ENCODE measurements around the gene PPP1R3A. TPM values are rescaled to one million over a fixed set of nuclear protein-coding genes. Genes with fewer than 3 reads are reported as not detected.

Gene PPP1R3A
- total and polyA plus RNA-seq, 2 of the 4 experiments (the other 2 are of a cell fraction), result not detected

GRCh38 chr7:113936982-113937381, 18.2 kb upstream of the PPP1R3A start:
- Histone ChIP-seq H3K27me3 (ENCODE audit: control insufficient read depth, insufficient read depth, low read length) (no peaks in the 10 kb centered on the region), H3K23ac (ENCODE audit: low read depth, low read length) (no peak overlapping the region), H4K91ac (ENCODE audit: insufficient read depth, low read depth, low read length) (no peak overlapping the region), H3K14ac (replicated peaks; ENCODE audit: low read depth, low read length) (no peak overlapping the region), H3K18ac (ENCODE audit: low read depth, low read length) (no peak overlapping the region), H4K20me1 (ENCODE audit: insufficient read depth, low read length) (no peaks in the 10 kb centered on the region), H3K56ac (ENCODE audit: extremely low read depth, insufficient read depth, low read length) (no peak overlapping the region), H3K36me3 (ENCODE audit: control insufficient read depth, insufficient read depth, low read length) (no peaks in the 10 kb centered on the region), H2BK15ac (ENCODE audit: low read depth, low read length) (no peak overlapping the region), H2BK5ac (ENCODE audit: low read depth, low read length, poor library complexity, severe bottlenecking) (no peak overlapping the region), H3K79me1 (ENCODE audit: low read depth in 1 of 2, low read length in 2 of 2) (no peaks in the 10 kb centered on the region), H4K8ac (ENCODE audit: low read depth in 2 of 2, low read length in 2 of 2) (no peak overlapping the region), H2AFZ (replicated peaks; ENCODE audit: low read length, poor library complexity) (no peak overlapping the region), H3K4me1 (ENCODE audit: control insufficient read depth, insufficient read depth, low read length) (no peaks in the 10 kb centered on the region), H3K4ac (ENCODE audit: low read depth, low read length) (no peak overlapping the region), H3K27ac (ENCODE audit: insufficient read depth, low read length) (no peak overlapping the region), H3K4me3 (ENCODE audit: insufficient read depth, low read depth, low read length) (no peak overlapping the region), H3K4me2 (ENCODE audit: low read depth, low read length) (no peak overlapping the region), H2AK9ac (replicated peaks; ENCODE audit: low read depth, low read length, poor library complexity) (no peak overlapping the region), H2BK120ac (ENCODE audit: low read depth, low read length) (no peak overlapping the region), H2BK20ac (ENCODE audit: low read depth, low read length) (no peak overlapping the region), H3K9ac (ENCODE audit: low read depth, low read length) (no peak overlapping the region), H3K9me1 (ENCODE audit: insufficient read depth, low read length) (no peaks in the 10 kb centered on the region), H3K9me3 (ENCODE audit: control insufficient read depth, insufficient read depth, low read length) (no peaks in the 10 kb centered on the region; the same call in 1 of the 2 replicates), H4K5ac (ENCODE audit: low read depth, low read length) (no peak overlapping the region), H2AK5ac (ENCODE audit: low read depth, low read length) (no peak overlapping the region)
- no TSS peak for BruUV-seq (replicated peaks)
- intact Hi-C loops (cut with micrococcal nuclease), result no loop called here
- ChIA-PET CTCF (no interaction called here), POLR2A (ENCODE audit: unreplicated experiment) (no interaction called here)
- in situ Hi-C loops (cut with MboI; ENCODE audit: low sequenced_read_pairs), result no loop called here
- dilution Hi-C loops (cut with HindIII; ENCODE audit: low sequenced_read_pairs, unreplicated experiment), result no loop called here
- DNase-seq (no peak), ATAC-seq (ENCODE audit: low read depth) (no peak)
- WGBS, 2 experiments (ENCODE audit: extremely low coverage in 2 of 2, insufficient read length in 1 of 2), result no CpG with 5 or more reads among the region's 2 CpGs
- no peak for TF ChIP-seq FOS (IDR thresholded peaks at IDR 0.05; ENCODE audit: low read depth, low read length)

Data from IMR-90 (cell line).